Measurements from ENCODE around the gene CNOT10.
"Not testable (repeated sequence)": the region's sequence is repeated elsewhere in the genome, so short reads cannot be mapped to it uniquely, and the experiment has no call there.

CNOT10 gene

DNA sequence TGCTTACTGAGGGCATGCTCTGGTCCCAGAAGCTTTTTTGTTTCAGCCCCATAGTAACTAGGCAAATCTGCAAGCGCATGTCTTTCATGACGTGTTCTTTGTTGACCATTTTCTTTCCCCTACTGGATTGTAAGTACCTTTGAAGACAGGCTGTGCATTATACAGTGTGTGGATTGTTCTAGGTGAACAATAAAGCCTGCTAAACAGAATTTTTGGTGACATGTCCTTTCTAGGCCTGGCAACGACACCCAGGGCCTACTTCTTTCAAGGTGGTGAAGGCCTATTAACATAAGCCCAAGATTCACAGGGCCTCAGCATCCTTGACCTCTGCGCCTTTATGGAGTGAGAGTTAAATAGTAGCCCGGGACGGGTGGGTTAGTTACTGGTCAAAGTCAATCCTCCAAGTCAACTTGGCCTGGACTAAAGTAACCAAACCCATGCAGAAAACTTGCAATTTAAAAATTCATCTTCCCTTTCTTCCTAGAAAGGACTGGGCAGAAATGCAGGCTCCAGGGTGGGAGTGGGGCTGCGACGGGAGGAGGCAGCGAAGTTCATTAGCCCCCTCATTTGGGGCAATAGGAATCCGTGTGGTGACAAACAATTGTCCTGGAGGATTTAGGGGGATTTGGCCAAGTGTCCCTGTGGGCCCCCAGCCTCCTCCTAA, 95.2 kb downstream of the CNOT10 start:
- Histone ChIP-seq H4K8ac (ENCODE audit: low read length) (no peak overlapping the region), H2AFZ (ENCODE audit: low read depth, low read length) (no peak overlapping the region), H3K23ac (ENCODE audit: low read length in 2 of 2) (no peak overlapping the region), H2BK12ac (ENCODE audit: low read length in 2 of 2) (no peak overlapping the region), H3K27ac (ENCODE audit: low read length, poor library complexity, severe bottlenecking) (no peak overlapping the region), H2BK5ac (ENCODE audit: low read depth, low read length, poor library complexity, severe bottlenecking) (no peak overlapping the region), H3K9me3 (ENCODE audit: control insufficient read depth, low read length) (no peaks in the 10 kb centered on the region), H3K14ac (ENCODE audit: low read length in 2 of 2) (no peak overlapping the region), H3K18ac (ENCODE audit: low read depth in 1 of 2, low read length in 2 of 2) (no peak overlapping the region), H2BK120ac (ENCODE audit: low read depth, low read length) (no peak overlapping the region), H3K27me3 (ENCODE audit: control insufficient read depth in 1 of 2, insufficient read depth in 1 of 2, low read length in 2 of 2) (peaks cover 0 to 11% of the 10 kb centered on the region in 2 experiments), H3K4ac (ENCODE audit: low read depth in 1 of 2, low read length in 2 of 2) (no peak overlapping the region), H3K36me3 (ENCODE audit: control insufficient read depth in 1 of 2, insufficient read depth in 2 of 2, low read depth in 1 of 2, low read length in 2 of 2) (peaks cover 0 to 8% of the 10 kb centered on the region in 2 experiments), H2AK5ac (ENCODE audit: low read length, severe bottlenecking) (no peak overlapping the region), H3K4me3 (ENCODE audit: insufficient read depth in 1 of 2, low read depth in 1 of 2, low read length in 2 of 2) (peak overlapping the region in 1 of 2 experiments; percentile 88), H2BK15ac (ENCODE audit: low read depth, poor library complexity, severe bottlenecking) (no peak overlapping the region), H3K9ac (ENCODE audit: low read length) (peak overlapping the region; percentile 74), H3K4me1 (ENCODE audit: control insufficient read depth, insufficient read depth, low read depth, low read length) (peaks cover 4% of the 10 kb centered on the region), H4K91ac (ENCODE audit: low read length) (no peak overlapping the region), H3K4me2 (ENCODE audit: low read length, poor library complexity, severe bottlenecking) (peak overlapping the region; percentile 100), H3K79me1 (replicated peaks; ENCODE audit: low read length, poor library complexity, severe bottlenecking) (no peaks in the 10 kb centered on the region)
- no peak for DNase-seq
- 69% methylated on average over 10 of the region's 10 CpGs for WGBS

DNA sequence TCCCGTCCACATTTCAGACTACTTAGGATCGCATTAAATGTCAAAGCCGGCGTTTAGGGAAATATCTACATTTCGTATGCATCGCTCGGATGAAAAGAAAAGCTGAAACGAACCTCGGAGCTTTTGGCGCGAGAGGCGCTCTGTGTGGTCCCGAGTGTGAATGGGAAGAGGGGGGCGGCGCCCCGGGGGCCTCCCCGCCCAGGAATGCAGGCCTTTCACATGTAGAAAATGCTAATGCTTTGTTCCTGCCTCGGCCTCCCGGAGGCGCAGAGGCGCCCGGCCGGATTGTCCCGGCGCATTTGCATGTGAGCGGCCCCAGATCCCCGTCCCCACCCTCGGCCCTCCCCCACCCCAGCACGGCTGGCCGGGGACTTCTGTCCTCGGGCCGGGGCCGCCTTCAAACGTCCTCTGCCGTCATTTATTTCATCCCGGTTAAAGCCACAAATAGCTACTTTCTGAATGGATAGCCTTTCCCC, 95.8 kb downstream of the CNOT10 start:
- no peak overlapping the region for H2AK5ac ChIP-seq (ENCODE audit: low read length, severe bottlenecking)
- H3K18ac ChIP-seq (ENCODE audit: low read depth in 1 of 2, low read length in 2 of 2) = no peak overlapping the region
- peaks cover 4% of the 10 kb centered on the region for H3K4me1 ChIP-seq (ENCODE audit: control insufficient read depth, insufficient read depth, low read depth, low read length)
- peaks cover 0 to 11% of the 10 kb centered on the region in 2 experiments for H3K27me3 ChIP-seq (ENCODE audit: control insufficient read depth in 1 of 2, insufficient read depth in 1 of 2, low read length in 2 of 2)
- H3K14ac ChIP-seq (ENCODE audit: low read length in 2 of 2) = no peak overlapping the region
- under 1% methylated on average over 35 of the region's 36 CpGs for WGBS
- no peak overlapping the region for H2BK12ac ChIP-seq (ENCODE audit: low read length in 2 of 2)
- H3K4me3 ChIP-seq (ENCODE audit: insufficient read depth in 1 of 2, low read depth in 1 of 2, low read length in 2 of 2) = peak overlapping the region; percentile 56 to 88
- H3K27ac ChIP-seq (ENCODE audit: low read length, poor library complexity, severe bottlenecking) = no peak overlapping the region
- H2AFZ ChIP-seq (ENCODE audit: low read depth, low read length) = peak overlapping the region; percentile 91
- DNase-seq = peak; percentile 56
- no peak overlapping the region for H4K91ac ChIP-seq (ENCODE audit: low read length)
- H3K9ac ChIP-seq (ENCODE audit: low read length) = peak overlapping the region; percentile 74
- no peaks in the 10 kb centered on the region for H3K79me1 ChIP-seq (replicated peaks; ENCODE audit: low read length, poor library complexity, severe bottlenecking)
- no peak overlapping the region for H2BK15ac ChIP-seq (ENCODE audit: low read depth, poor library complexity, severe bottlenecking)
- H2BK5ac ChIP-seq (ENCODE audit: low read depth, low read length, poor library complexity, severe bottlenecking) = no peak overlapping the region
- H2BK120ac ChIP-seq (ENCODE audit: low read depth, low read length) = no peak overlapping the region
- no peak overlapping the region for H3K23ac ChIP-seq (ENCODE audit: low read length in 2 of 2)
- H3K4me2 ChIP-seq (ENCODE audit: low read length, poor library complexity, severe bottlenecking) = peak overlapping the region; percentile 100
- H4K8ac ChIP-seq (ENCODE audit: low read length) = no peak overlapping the region
- no peaks in the 10 kb centered on the region for H3K9me3 ChIP-seq (ENCODE audit: control insufficient read depth, low read length)
- H3K4ac ChIP-seq (ENCODE audit: low read depth in 1 of 2, low read length in 2 of 2) = no peak overlapping the region
- H3K36me3 ChIP-seq (ENCODE audit: control insufficient read depth in 1 of 2, insufficient read depth in 2 of 2, low read depth in 1 of 2, low read length in 2 of 2) = peaks cover 0 to 5% of the 10 kb centered on the region in 2 experiments

DNA sequence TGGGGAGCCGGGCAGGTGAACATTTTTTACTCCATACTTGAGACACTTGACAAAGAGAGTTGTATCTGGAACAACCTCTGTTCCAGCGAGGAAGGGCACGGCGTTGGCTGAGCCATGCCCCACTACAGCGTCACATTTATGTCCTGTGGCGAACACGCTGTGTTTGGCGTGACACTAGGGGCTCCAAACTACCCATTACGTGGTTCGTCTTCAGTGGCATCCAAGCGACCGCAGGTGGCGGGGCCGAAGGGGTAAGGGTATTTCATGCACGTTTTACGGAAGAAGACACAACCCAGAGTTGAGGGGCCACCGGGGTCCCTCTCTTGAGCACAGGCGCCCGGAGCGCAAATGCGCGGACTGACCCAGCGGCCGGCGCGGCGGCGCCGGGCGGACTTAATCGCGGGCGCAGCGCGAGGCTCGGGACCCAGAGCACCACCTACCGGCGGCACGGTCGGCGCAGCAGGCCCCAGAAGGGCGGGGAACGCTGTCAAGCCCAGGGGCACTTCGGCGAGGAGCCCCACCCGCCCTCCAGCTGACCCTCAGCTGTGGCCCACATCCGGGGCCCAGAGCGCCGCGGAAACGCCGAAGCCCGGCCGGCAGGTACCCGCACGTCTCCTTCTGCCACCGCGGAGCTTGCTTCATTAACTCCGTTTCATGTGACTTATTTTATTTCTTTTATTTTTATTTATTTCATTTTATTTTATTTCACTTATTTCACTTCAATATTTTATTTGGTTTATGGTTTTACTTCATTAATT, 96.4 kb downstream of the CNOT10 start:
- peak overlapping the region in 1 of 2 experiments; percentile 26 for H3K4ac ChIP-seq (ENCODE audit: low read depth in 1 of 2, low read length in 2 of 2)
- H2AFZ ChIP-seq (ENCODE audit: low read depth, low read length) = peak overlapping the region; percentile 91
- H4K8ac ChIP-seq (ENCODE audit: low read length) = no peak overlapping the region
- peaks cover 0 to 11% of the 10 kb centered on the region in 2 experiments for H3K27me3 ChIP-seq (ENCODE audit: control insufficient read depth in 1 of 2, insufficient read depth in 1 of 2, low read length in 2 of 2)
- H2BK12ac ChIP-seq (ENCODE audit: low read length in 2 of 2) = no peak overlapping the region
- no peaks in the 10 kb centered on the region for H3K36me3 ChIP-seq (ENCODE audit: control insufficient read depth in 1 of 2, insufficient read depth in 2 of 2, low read depth in 1 of 2, low read length in 2 of 2)
- H3K9me3 ChIP-seq (ENCODE audit: control insufficient read depth, low read length) = no peaks in the 10 kb centered on the region
- H3K18ac ChIP-seq (ENCODE audit: low read depth in 1 of 2, low read length in 2 of 2) = no peak overlapping the region
- DNase-seq = peak; percentile 81
- H3K9ac ChIP-seq (ENCODE audit: low read length) = peak overlapping the region; percentile 74
- H4K91ac ChIP-seq (ENCODE audit: low read length) = no peak overlapping the region
- no peak overlapping the region for H3K14ac ChIP-seq (ENCODE audit: low read length in 2 of 2)
- no peak overlapping the region for H2AK5ac ChIP-seq (ENCODE audit: low read length, severe bottlenecking)
- H3K4me2 ChIP-seq (ENCODE audit: low read length, poor library complexity, severe bottlenecking) = peak overlapping the region; percentile 100
- 0% methylated on average over 48 of the region's 59 CpGs for WGBS
- H2BK5ac ChIP-seq (ENCODE audit: low read depth, low read length, poor library complexity, severe bottlenecking) = no peak overlapping the region
- no peak overlapping the region for H2BK15ac ChIP-seq (ENCODE audit: low read depth, poor library complexity, severe bottlenecking)
- no peak overlapping the region for H3K27ac ChIP-seq (ENCODE audit: low read length, poor library complexity, severe bottlenecking)
- peak overlapping the region in 1 of 2 experiments; percentile 59 for H3K23ac ChIP-seq (ENCODE audit: low read length in 2 of 2)
- no peaks in the 10 kb centered on the region for H3K79me1 ChIP-seq (replicated peaks; ENCODE audit: low read length, poor library complexity, severe bottlenecking)
- H3K4me3 ChIP-seq (ENCODE audit: insufficient read depth in 1 of 2, low read depth in 1 of 2, low read length in 2 of 2) = peak overlapping the region; percentile 56 to 88
- H3K4me1 ChIP-seq (ENCODE audit: control insufficient read depth, insufficient read depth, low read depth, low read length) = peaks cover 4% of the 10 kb centered on the region
- H2BK120ac ChIP-seq (ENCODE audit: low read depth, low read length) = no peak overlapping the region

DNA sequence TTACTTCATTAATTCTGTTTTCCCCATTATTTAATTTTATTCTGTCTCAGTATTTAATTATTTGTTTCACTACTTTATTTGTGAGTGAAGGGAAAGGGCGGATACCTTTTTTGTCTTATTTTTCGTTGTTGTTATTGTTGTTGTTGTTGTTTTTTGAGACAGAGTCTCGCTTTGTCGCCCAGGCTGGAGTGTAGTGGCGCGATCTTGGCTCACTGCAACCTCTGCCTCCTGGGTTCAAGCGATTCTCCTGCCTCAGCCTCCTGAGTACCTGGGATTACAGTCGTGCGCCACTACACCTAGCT, 96.9 kb downstream of the CNOT10 start:
- H4K8ac ChIP-seq (ENCODE audit: low read length); H3K4ac ChIP-seq (ENCODE audit: low read depth in 1 of 2, low read length in 2 of 2); H3K23ac ChIP-seq (ENCODE audit: low read length in 2 of 2); H3K4me2 ChIP-seq (ENCODE audit: low read length, poor library complexity, severe bottlenecking); H3K79me1 ChIP-seq (replicated peaks; ENCODE audit: low read length, poor library complexity, severe bottlenecking); H2BK12ac ChIP-seq (ENCODE audit: low read length in 2 of 2); H3K36me3 ChIP-seq (ENCODE audit: control insufficient read depth in 1 of 2, insufficient read depth in 2 of 2, low read depth in 1 of 2, low read length in 2 of 2); H3K9me3 ChIP-seq (ENCODE audit: control insufficient read depth, low read length); DNase-seq; H2AFZ ChIP-seq (ENCODE audit: low read depth, low read length); H3K4me1 ChIP-seq (ENCODE audit: control insufficient read depth, insufficient read depth, low read depth, low read length); H3K18ac ChIP-seq (ENCODE audit: low read depth in 1 of 2, low read length in 2 of 2); H3K14ac ChIP-seq (ENCODE audit: low read length in 2 of 2); H2AK5ac ChIP-seq (ENCODE audit: low read length, severe bottlenecking); H2BK120ac ChIP-seq (ENCODE audit: low read depth, low read length); H2BK5ac ChIP-seq (ENCODE audit: low read depth, low read length, poor library complexity, severe bottlenecking); H4K91ac ChIP-seq (ENCODE audit: low read length); H2BK15ac ChIP-seq (ENCODE audit: low read depth, poor library complexity, severe bottlenecking); H3K27ac ChIP-seq (ENCODE audit: low read length, poor library complexity, severe bottlenecking): not testable (repeated sequence)
- Histone ChIP-seq H3K9ac (ENCODE audit: low read length) (peak overlapping the region; percentile 74), H3K4me3 (ENCODE audit: insufficient read depth in 1 of 2, low read depth in 1 of 2, low read length in 2 of 2) (peak overlapping the region in 1 of 2 experiments; percentile 88), H3K27me3 (ENCODE audit: control insufficient read depth in 1 of 2, insufficient read depth in 1 of 2, low read length in 2 of 2) (peaks cover 0 to 11% of the 10 kb centered on the region in 2 experiments)
- WGBS = 93% methylated on average over 9 of the region's 9 CpGs
